CD4-positive, CD25-positive, alpha-beta regulatory T cell (primary cell): ENCODE results near the gene HHIPL1. TPM values are rescaled to one million over a fixed set of nuclear protein-coding genes. Genes with fewer than 3 reads are reported as not detected.

Experiments used
- ATAC-seq, 2 donors: fragments of 150-1000 bp; cut with Tn5 transposase; one replicate each; pipeline ENCODE4 v1.10.0; 2021; ENCODE audit warnings: low read depth in 2 of 2, moderate number of reproducible peaks in 2 of 2, moderate library complexity in 1 of 2
- DNase-seq, 3 donors: peaks; one replicate each; pipeline versions ENCODE4 v3.0.0 to v3.0.0-alpha.2; 2012 to 2022; ENCODE audit warnings: mixed read lengths in 1 of 3
- H3K27ac ChIP-seq: one replicate; pipeline ENCODE4 v1.7.0; 2013; ENCODE audit warnings: mild to moderate bottlenecking, low read length; ENCODE audit not compliant: insufficient read depth, poor library complexity, severe bottlenecking
- H3K27me3 ChIP-seq: one replicate; pipeline ENCODE4 v1.7.0; 2013; ENCODE audit warnings: low read length; ENCODE audit not compliant: control insufficient read depth, insufficient read depth
- H3K36me3 ChIP-seq: one replicate; pipeline ENCODE4 v1.7.0; 2013; ENCODE audit warnings: mild to moderate bottlenecking, low read length, moderate library complexity; ENCODE audit not compliant: control insufficient read depth, insufficient read depth
- H3K4me1 ChIP-seq: 2 replicates; pipeline ENCODE4 v1.7.0; 2013; ENCODE audit warnings: mild to moderate bottlenecking, low read length; ENCODE audit not compliant: insufficient read depth, control insufficient read depth, poor library complexity, severe bottlenecking
- H3K4me3 ChIP-seq: one replicate; pipeline ENCODE4 v1.7.0; 2013; ENCODE audit warnings: low read depth, mild to moderate bottlenecking, low read length, moderate library complexity
- H3K9me3 ChIP-seq, 2 experiments: 1 replicate in 1 of 2; 2 replicates in 1 of 2; pipeline ENCODE4 v1.7.0; 2013; ENCODE audit warnings: low read length in 2 of 2, mild to moderate bottlenecking in 1 of 2, moderate library complexity in 1 of 2; ENCODE audit not compliant: control insufficient read depth in 2 of 2
- H3K27ac Mint-ChIP-seq, 3 donors: one replicate each; pipeline ENCODE4 v1.8.0; 2020 to 2022; ENCODE audit warnings: mild to moderate bottlenecking in 3 of 3, mixed read lengths in 3 of 3, moderate library complexity in 2 of 3
- H3K27me3 Mint-ChIP-seq: one replicate; pipeline ENCODE4 v1.8.0; 2022; ENCODE audit warnings: mild to moderate bottlenecking, mixed read lengths
- H3K36me3 Mint-ChIP-seq: one replicate; pipeline ENCODE4 v1.8.0; 2020; ENCODE audit warnings: mixed read lengths
- H3K4me1 Mint-ChIP-seq, 4 donors: one replicate each; pipeline ENCODE4 v1.8.0; 2020 to 2022; ENCODE audit warnings: mixed read lengths in 4 of 4, mild to moderate bottlenecking in 1 of 4
- H3K4me3 Mint-ChIP-seq, 4 donors: one replicate each; pipeline ENCODE4 v1.8.0; 2020 to 2022; ENCODE audit warnings: mild to moderate bottlenecking in 4 of 4, mixed read lengths in 4 of 4, moderate library complexity in 3 of 4
- H3K9me3 Mint-ChIP-seq, 7 donors: one replicate each; pipeline ENCODE4 v1.8.0; 2020 to 2022; ENCODE audit warnings: mixed read lengths in 7 of 7, mild to moderate bottlenecking in 3 of 7, moderate library complexity in 2 of 7
- polyA plus RNA-seq, 4 donors: library from polyadenylated mRNA; unstranded; fragments of 300-500 nt; fragmentation: Illumina TruSeq; gene quantifications; one replicate each; pipeline ENCODE4 v1.2.3, GENCODE V29; 2021
- total RNA-seq: library from RNA; stranded (reverse); gene quantifications from one replicate; pipeline ENCODE4 v1.2.3, GENCODE V29; 2022

HHIPL1 gene
- total and polyA plus RNA-seq, 5 donors from 2014 or later = 0.23 TPM; not detected in 4

GRCh38 chr14:99677231-99678140, 32.6 kb downstream of the HHIPL1 start:
- Histone ChIP-seq H3K4me1 (peaks cover 9% of the 10 kb centered on the region), H3K27ac (no peak overlapping the region), H3K36me3 (no peaks in the 10 kb centered on the region), H3K27me3 (no peaks in the 10 kb centered on the region), H3K9me3 (peaks cover 0 to 14% of the 10 kb centered on the region in 2 experiments), H3K4me3 (no peak overlapping the region)
- H3K27ac Mint-ChIP-seq = no peak overlapping the region
- peaks cover 0 to 15% (median 4%) of the 10 kb centered on the region in 4 donors for H3K4me1 Mint-ChIP-seq
- H3K9me3 Mint-ChIP-seq = peaks cover 0 to 10% (median 3%) of the 10 kb centered on the region in 7 donors
- H3K4me3 Mint-ChIP-seq = no peak overlapping the region
- ATAC-seq (no peak), DNase-seq (no peak)
- no peaks in the 10 kb centered on the region for H3K36me3 Mint-ChIP-seq
- peaks cover under 1% of the 10 kb centered on the region for H3K27me3 Mint-ChIP-seq

- Histone ChIP-seq H3K27me3 (no peaks in the 10 kb centered on the region), H3K4me3 (no peak overlapping the region), H3K9me3 (peaks cover 0 to 14% of the 10 kb centered on the region in 2 experiments), H3K4me1 (peaks cover 16% of the 10 kb centered on the region), H3K27ac (no peak overlapping the region), H3K36me3 (no peaks in the 10 kb centered on the region)
- Mint-ChIP-seq H3K4me3 (no peak overlapping the region), H3K9me3 (peaks cover 0 to 10% (median 3%) of the 10 kb centered on the region in 7 donors), H3K4me1 (peaks cover 0 to 14% (median 3%) of the 10 kb centered on the region in 4 donors), H3K36me3 (no peaks in the 10 kb centered on the region), H3K27me3 (no peaks in the 10 kb centered on the region), H3K27ac (no peak overlapping the region)
- ATAC-seq = no peak
- DNase-seq = no peak
These were observed 33.3 kb downstream of the HHIPL1 start for GRCh38 chr14:99678198-99678597.

DNA sequence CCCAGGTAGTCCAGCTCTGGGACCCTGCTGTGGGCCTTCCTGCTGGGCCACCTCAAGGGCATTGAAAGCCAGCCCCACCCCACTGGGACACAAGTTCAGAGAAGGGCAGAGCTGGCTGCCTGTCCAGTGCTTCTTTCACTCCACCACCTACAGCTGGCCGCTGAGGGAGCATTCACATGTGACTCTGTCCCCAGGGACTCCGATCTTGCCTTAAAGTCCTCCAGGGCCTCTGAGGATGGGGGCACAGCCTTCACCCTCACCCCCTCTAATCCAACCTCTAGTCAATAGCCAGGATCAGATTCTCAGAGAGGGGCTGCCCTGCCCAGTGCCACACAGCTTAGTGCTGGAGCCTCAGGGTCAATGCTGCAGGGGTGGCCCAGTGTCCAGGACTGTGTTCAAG, 34.2 kb downstream of the HHIPL1 start:
- H3K27ac ChIP-seq = no peak overlapping the region
- no peaks in the 10 kb centered on the region for H3K36me3 ChIP-seq
- H3K4me3 ChIP-seq = no peak overlapping the region
- no peak for DNase-seq
- no peaks in the 10 kb centered on the region for H3K27me3 ChIP-seq
- ATAC-seq = no peak
- peaks cover 23% of the 10 kb centered on the region for H3K4me1 ChIP-seq
- Mint-ChIP-seq H3K4me3 (no peak overlapping the region), H3K27me3 (no peaks in the 10 kb centered on the region), H3K27ac (no peak overlapping the region), H3K36me3 (no peaks in the 10 kb centered on the region), H3K9me3 (peaks cover 0 to 10% (median 3%) of the 10 kb centered on the region in 7 donors), H3K4me1 (peaks cover 0 to 18% (median 5%) of the 10 kb centered on the region in 4 donors)
- H3K9me3 ChIP-seq = peaks cover 0 to 14% of the 10 kb centered on the region in 2 experiments

DNA sequence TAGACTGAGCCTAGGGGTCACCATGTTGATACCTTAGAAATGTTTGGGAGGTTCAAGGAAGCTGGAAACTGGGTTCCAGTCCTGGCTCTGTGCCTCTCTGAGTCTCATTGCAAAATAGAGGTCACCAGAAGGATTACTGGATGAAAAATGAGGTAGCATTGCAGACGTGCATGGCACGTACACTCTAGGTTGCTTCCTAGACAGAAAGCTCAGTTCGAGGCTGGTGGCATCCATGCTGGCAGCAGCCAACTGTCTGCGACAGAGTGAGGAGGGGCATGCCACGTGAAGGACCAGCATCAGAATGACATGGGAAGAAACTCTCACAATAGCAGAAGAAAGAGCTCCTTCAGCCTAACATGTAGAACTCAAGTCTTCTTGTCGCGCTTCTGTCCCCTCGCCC, 34.6 kb downstream of the HHIPL1 start:
- no peaks in the 10 kb centered on the region for H3K36me3 Mint-ChIP-seq
- Histone ChIP-seq H3K27ac (no peak overlapping the region), H3K36me3 (no peaks in the 10 kb centered on the region), H3K27me3 (no peaks in the 10 kb centered on the region), H3K4me3 (no peak overlapping the region), H3K4me1 (peaks cover 26% of the 10 kb centered on the region), H3K9me3 (peaks cover 0 to 14% of the 10 kb centered on the region in 2 experiments)
- ATAC-seq (no peak), DNase-seq (no peak)
- no peak overlapping the region for H3K4me3 Mint-ChIP-seq
- H3K27ac Mint-ChIP-seq = no peak overlapping the region
- peaks cover 0 to 18% (median 5%) of the 10 kb centered on the region in 4 donors for H3K4me1 Mint-ChIP-seq
- peaks cover 0 to 10% (median 3%) of the 10 kb centered on the region in 7 donors for H3K9me3 Mint-ChIP-seq
- H3K27me3 Mint-ChIP-seq = no peaks in the 10 kb centered on the region

- Histone ChIP-seq H3K27ac (no peak overlapping the region), H3K27me3 (no peaks in the 10 kb centered on the region), H3K4me1 (peaks cover 29% of the 10 kb centered on the region), H3K9me3 (peaks cover 0 to 14% of the 10 kb centered on the region in 2 experiments), H3K36me3 (no peaks in the 10 kb centered on the region), H3K4me3 (no peak overlapping the region)
- Mint-ChIP-seq H3K9me3 (peaks cover 0 to 10% (median 3%) of the 10 kb centered on the region in 7 donors), H3K36me3 (no peaks in the 10 kb centered on the region), H3K27me3 (no peaks in the 10 kb centered on the region), H3K27ac (no peak overlapping the region), H3K4me1 (peaks cover 0 to 18% (median 5%) of the 10 kb centered on the region in 4 donors), H3K4me3 (no peak overlapping the region)
- ATAC-seq = no peak
- DNase-seq = no peak
These were observed 35.1 kb downstream of the HHIPL1 start for GRCh38 chr14:99679996-99680395.

DNA sequence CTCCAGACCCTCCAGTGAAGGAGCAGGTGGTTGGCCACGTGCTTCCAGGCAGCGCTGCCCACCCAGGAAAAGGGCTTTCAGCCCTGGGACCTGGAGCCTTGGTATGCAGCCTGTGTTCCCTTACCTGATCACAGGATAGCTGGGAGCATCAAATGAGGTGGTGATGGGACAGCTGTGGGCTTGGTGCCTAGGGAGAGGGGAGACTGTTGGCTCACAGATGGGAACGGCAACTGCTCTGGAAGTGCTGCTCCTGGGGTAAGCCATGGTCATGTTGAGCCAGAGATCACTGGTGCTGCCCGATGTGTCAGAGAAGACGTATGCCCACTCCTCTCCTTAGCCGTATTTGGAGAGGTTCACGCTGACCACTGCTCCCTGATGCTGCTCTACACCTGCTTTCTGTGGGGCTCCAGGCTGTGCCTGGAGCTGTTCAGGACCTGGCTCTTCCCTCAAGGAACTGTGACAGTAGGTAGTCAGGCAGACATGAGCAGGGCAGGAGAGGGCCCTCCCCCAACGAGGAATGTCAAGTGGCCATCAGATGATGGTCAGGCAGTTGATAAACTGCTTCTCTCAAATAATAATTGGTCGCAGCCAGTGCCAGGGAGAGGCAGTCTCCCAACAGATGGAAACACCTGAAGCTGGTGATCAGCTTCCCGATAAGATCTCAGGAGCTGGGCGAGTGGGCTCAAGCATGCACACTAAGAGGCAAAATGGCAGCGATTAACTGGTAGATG, 36.3 kb downstream of the HHIPL1 start:
- Histone ChIP-seq H3K9me3 (peaks cover 0 to 14% of the 10 kb centered on the region in 2 experiments), H3K36me3 (no peaks in the 10 kb centered on the region), H3K27me3 (no peaks in the 10 kb centered on the region), H3K4me1 (peaks cover 27% of the 10 kb centered on the region), H3K4me3 (no peak overlapping the region), H3K27ac (no peak overlapping the region)
- no peak overlapping the region for H3K27ac Mint-ChIP-seq
- H3K4me3 Mint-ChIP-seq = peak overlapping the region in 3 of 4 donors; percentile 66 to 71 (median 71)
- ATAC-seq (no peak), DNase-seq (no peak)
- peaks cover 0 to 10% (median 3%) of the 10 kb centered on the region in 7 donors for H3K9me3 Mint-ChIP-seq
- H3K36me3 Mint-ChIP-seq = no peaks in the 10 kb centered on the region
- H3K4me1 Mint-ChIP-seq = peaks cover 0 to 18% (median 7%) of the 10 kb centered on the region in 4 donors
- peaks cover 7% of the 10 kb centered on the region for H3K27me3 Mint-ChIP-seq

DNA sequence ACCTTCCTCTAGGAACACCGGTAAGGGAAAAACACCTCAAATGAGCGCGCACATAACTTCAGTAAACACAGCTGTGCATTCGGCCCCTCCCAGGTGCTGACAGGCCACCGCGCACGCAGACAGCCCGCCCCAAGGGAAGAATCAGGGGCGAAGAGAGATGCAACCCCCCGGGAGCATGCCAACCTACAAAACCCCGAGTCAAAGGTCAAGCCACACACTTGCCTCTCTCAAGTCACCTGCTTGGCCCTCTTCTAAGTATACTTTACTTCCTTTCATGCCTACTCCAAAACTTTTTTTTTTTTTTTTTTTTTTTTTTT, 36.9 kb downstream of the HHIPL1 start:
- peaks cover 0 to 10% (median 3%) of the 10 kb centered on the region in 7 donors for H3K9me3 Mint-ChIP-seq
- no peaks in the 10 kb centered on the region for H3K36me3 Mint-ChIP-seq
- ATAC-seq = no peak
- H3K27me3 ChIP-seq = peaks cover 3% of the 10 kb centered on the region
- H3K27me3 Mint-ChIP-seq = peaks cover 12% of the 10 kb centered on the region
- H3K4me1 ChIP-seq = peaks cover 21% of the 10 kb centered on the region
- no peaks in the 10 kb centered on the region for H3K36me3 ChIP-seq
- no peak for DNase-seq
- peaks cover 0 to 20% (median 9%) of the 10 kb centered on the region in 4 donors for H3K4me1 Mint-ChIP-seq
- no peak overlapping the region for H3K4me3 ChIP-seq
- H3K27ac ChIP-seq = no peak overlapping the region
- H3K4me3 Mint-ChIP-seq = peak overlapping the region in 3 of 4 donors; percentile 66 to 71 (median 71)
- no peak overlapping the region for H3K27ac Mint-ChIP-seq
- peaks cover 0 to 14% of the 10 kb centered on the region in 2 experiments for H3K9me3 ChIP-seq
